ENCODE data around the gene USP31. TPM values are rescaled to one million over a fixed set of nuclear protein-coding genes. Genes with fewer than 3 reads are reported as not detected.

USP31 gene
- total RNA-seq, 1 experiment from 2014 or later = 11.3 TPM

- TF ChIP-seq, protein P1, sequence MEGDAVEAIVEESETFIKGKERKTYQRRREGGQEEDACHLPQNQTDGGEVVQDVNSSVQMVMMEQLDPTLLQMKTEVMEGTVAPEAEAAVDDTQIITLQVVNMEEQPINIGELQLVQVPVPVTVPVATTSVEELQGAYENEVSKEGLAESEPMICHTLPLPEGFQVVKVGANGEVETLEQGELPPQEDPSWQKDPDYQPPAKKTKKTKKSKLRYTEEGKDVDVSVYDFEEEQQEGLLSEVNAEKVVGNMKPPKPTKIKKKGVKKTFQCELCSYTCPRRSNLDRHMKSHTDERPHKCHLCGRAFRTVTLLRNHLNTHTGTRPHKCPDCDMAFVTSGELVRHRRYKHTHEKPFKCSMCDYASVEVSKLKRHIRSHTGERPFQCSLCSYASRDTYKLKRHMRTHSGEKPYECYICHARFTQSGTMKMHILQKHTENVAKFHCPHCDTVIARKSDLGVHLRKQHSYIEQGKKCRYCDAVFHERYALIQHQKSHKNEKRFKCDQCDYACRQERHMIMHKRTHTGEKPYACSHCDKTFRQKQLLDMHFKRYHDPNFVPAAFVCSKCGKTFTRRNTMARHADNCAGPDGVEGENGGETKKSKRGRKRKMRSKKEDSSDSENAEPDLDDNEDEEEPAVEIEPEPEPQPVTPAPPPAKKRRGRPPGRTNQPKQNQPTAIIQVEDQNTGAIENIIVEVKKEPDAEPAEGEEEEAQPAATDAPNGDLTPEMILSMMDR (IDR thresholded peaks at IDR 0.05; ENCODE audit: insufficient read depth in 1 of 2, low read depth in 1 of 2, low read length in 1 of 2, severe bottlenecking in 1 of 2, unreplicated experiment in 1 of 2) = no peak
- no peaks in the 10 kb centered on the region for H3K36me3 ChIP-seq (ENCODE audit: control insufficient read depth, insufficient read depth, low read length)
- no peak overlapping the region for H3K4me3 Mint-ChIP-seq (ENCODE audit: unreplicated experiment)
- no peaks in the 10 kb centered on the region for H3K4me1 ChIP-seq
- no peak overlapping the region for H3K4me3 ChIP-seq (ENCODE audit: low read depth, low read length)
- H3K27me3 Mint-ChIP-seq (ENCODE audit: insufficient read depth, unreplicated experiment) = peaks cover 32% of the 10 kb centered on the region
- ChIA-PET POLR2A (no interaction called here), CTCF (no interaction called here)
- no TSS peak for BruUV-seq (replicated peaks)
- no peaks in the 10 kb centered on the region for H3K4me1 Mint-ChIP-seq (ENCODE audit: low read depth, unreplicated experiment)
- no peaks in the 10 kb centered on the region for H3K9me3 Mint-ChIP-seq (ENCODE audit: unreplicated experiment)
- no peak overlapping the region for H3K27ac Mint-ChIP-seq (ENCODE audit: unreplicated experiment)
- DNase-seq = no peak
- intact Hi-C loops (cut with micrococcal nuclease; ENCODE audit: unreplicated experiment) = no loop called here
- H3K36me3 Mint-ChIP-seq (ENCODE audit: insufficient read depth, unreplicated experiment) = no peaks in the 10 kb centered on the region
- H3K9me3 ChIP-seq = no peaks in the 10 kb centered on the region
- peaks cover 1% of the 10 kb centered on the region; the same call in 1 of the 2 replicates for H3K27me3 ChIP-seq (replicated peaks; ENCODE audit: control insufficient read depth, insufficient read depth, low read length)
Measured at GRCh38 chr16:23051587-23051986, 97.7 kb downstream of the USP31 start.

- Histone ChIP-seq H3K4me1 (no peaks in the 10 kb centered on the region), H3K27me3 (replicated peaks; ENCODE audit: control insufficient read depth, insufficient read depth, low read length) (no peaks in the 10 kb centered on the region), H3K9me3 (no peaks in the 10 kb centered on the region), H3K4me3 (ENCODE audit: low read depth, low read length) (no peak overlapping the region), H3K36me3 (ENCODE audit: control insufficient read depth, insufficient read depth, low read length) (no peaks in the 10 kb centered on the region)
- DNase-seq = no peak
- Mint-ChIP-seq H3K27me3 (ENCODE audit: insufficient read depth, unreplicated experiment) (peaks cover 23% of the 10 kb centered on the region), H3K4me3 (ENCODE audit: unreplicated experiment) (no peak overlapping the region), H3K4me1 (ENCODE audit: low read depth, unreplicated experiment) (no peaks in the 10 kb centered on the region), H3K27ac (ENCODE audit: unreplicated experiment) (no peak overlapping the region), H3K9me3 (ENCODE audit: unreplicated experiment) (no peaks in the 10 kb centered on the region), H3K36me3 (ENCODE audit: insufficient read depth, unreplicated experiment) (no peaks in the 10 kb centered on the region)
- no TSS peak for BruUV-seq (replicated peaks)
- intact Hi-C loops (cut with micrococcal nuclease; ENCODE audit: unreplicated experiment) = no loop called here
- POLR2A ChIA-PET = no interaction called here
- CTCF ChIA-PET = no interaction called here
- TF ChIP-seq, protein P1 (IDR thresholded peaks at IDR 0.05; ENCODE audit: insufficient read depth in 1 of 2, low read depth in 1 of 2, low read length in 1 of 2, severe bottlenecking in 1 of 2, unreplicated experiment in 1 of 2) = no peak
Measured at GRCh38 chr16:23048164-23048563, 101.1 kb downstream of the USP31 start.

GRCh38 chr16:23045025-23045424 is 104.2 kb downstream of the USP31 start:
- intact Hi-C loops (cut with micrococcal nuclease; ENCODE audit: unreplicated experiment) = no loop called here
- no peak for DNase-seq
- Histone ChIP-seq H3K27me3 (replicated peaks; ENCODE audit: control insufficient read depth, insufficient read depth, low read length) (no peaks in the 10 kb centered on the region), H3K4me1 (no peaks in the 10 kb centered on the region), H3K9me3 (no peaks in the 10 kb centered on the region), H3K36me3 (ENCODE audit: control insufficient read depth, insufficient read depth, low read length) (no peaks in the 10 kb centered on the region), H3K4me3 (ENCODE audit: low read depth, low read length) (no peak overlapping the region)
- TF ChIP-seq, protein P1 (IDR thresholded peaks at IDR 0.05; ENCODE audit: insufficient read depth in 1 of 2, low read depth in 1 of 2, low read length in 1 of 2, severe bottlenecking in 1 of 2, unreplicated experiment in 1 of 2) = no peak
- CTCF ChIA-PET = no interaction called here
- Mint-ChIP-seq H3K36me3 (ENCODE audit: insufficient read depth, unreplicated experiment) (no peaks in the 10 kb centered on the region), H3K9me3 (ENCODE audit: unreplicated experiment) (no peaks in the 10 kb centered on the region), H3K27me3 (ENCODE audit: insufficient read depth, unreplicated experiment) (peaks cover 19% of the 10 kb centered on the region), H3K27ac (ENCODE audit: unreplicated experiment) (no peak overlapping the region), H3K4me3 (ENCODE audit: unreplicated experiment) (no peak overlapping the region), H3K4me1 (ENCODE audit: low read depth, unreplicated experiment) (no peaks in the 10 kb centered on the region)
- POLR2A ChIA-PET = no interaction called here
- no TSS peak for BruUV-seq (replicated peaks)
